ENCODE data around the gene SPP1.

GRCh38 chr4:87975466-87975865 is at the start of gene SPP1:
- TF ChIP-seq POLR2A (IDR thresholded peaks at IDR 0.05) (no peak), POLR2AphosphoS5 (IDR thresholded peaks at IDR 0.05) (no peak)
- TF ChIP-seq, protein P1, sequence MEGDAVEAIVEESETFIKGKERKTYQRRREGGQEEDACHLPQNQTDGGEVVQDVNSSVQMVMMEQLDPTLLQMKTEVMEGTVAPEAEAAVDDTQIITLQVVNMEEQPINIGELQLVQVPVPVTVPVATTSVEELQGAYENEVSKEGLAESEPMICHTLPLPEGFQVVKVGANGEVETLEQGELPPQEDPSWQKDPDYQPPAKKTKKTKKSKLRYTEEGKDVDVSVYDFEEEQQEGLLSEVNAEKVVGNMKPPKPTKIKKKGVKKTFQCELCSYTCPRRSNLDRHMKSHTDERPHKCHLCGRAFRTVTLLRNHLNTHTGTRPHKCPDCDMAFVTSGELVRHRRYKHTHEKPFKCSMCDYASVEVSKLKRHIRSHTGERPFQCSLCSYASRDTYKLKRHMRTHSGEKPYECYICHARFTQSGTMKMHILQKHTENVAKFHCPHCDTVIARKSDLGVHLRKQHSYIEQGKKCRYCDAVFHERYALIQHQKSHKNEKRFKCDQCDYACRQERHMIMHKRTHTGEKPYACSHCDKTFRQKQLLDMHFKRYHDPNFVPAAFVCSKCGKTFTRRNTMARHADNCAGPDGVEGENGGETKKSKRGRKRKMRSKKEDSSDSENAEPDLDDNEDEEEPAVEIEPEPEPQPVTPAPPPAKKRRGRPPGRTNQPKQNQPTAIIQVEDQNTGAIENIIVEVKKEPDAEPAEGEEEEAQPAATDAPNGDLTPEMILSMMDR (IDR thresholded peaks at IDR 0.05): no peak
